ENCODE results near the gene PARVG.
A peak's percentile ranks its signal among the peaks of the same experiment; 100 is the strongest.

The PARVG gene

DNA sequence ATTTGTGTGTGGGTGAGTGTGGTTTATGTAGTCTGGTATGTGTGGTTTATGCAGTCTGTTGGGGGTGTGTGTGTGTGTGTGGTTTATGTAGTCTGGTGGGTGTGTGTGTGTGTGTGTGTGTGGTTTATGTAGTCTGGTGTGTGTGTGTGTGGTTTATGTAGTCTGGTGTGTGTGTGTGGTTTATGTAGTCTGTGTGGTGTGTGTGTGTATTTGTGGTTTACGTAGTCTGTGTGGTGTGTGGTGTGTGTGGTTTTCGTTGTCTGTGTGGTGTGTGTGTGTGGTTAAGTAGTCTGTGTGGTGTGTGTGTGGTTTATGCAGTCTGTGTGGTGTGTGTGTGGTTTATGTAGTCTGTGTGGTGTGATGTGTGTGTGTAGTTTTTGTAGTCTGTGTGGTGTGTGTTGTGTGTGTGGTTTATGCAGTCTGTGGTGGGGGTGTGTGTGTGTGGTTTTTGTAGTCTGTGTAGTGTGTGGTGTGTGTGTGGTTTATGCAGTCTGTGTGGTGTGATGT, 26.2 kb upstream of the PARVG start:
- no peak for DNase-seq (ENCODE audit: low spot score)

DNA sequence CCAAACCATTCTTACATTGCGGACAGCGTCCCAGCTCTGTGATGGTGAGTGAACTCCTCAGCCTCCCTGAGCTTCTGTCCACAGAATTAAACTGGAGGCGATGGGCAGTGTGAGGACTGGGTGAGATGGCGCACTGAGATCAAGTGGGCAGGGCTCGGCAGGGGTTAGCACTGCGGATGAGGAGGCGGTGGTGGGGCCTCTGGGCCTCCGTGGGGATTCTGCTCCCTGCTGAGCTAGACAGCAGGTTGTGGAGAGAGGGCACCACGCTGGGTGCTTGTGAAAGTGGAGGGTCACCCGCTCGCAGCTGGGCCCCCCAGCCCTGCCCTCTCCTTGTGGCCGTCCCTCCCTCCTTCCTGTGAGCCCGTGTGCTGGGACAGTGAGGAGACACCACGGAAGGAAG, 25.6 kb upstream of the PARVG start:
- DNase-seq (ENCODE audit: low spot score): no peak

DNA sequence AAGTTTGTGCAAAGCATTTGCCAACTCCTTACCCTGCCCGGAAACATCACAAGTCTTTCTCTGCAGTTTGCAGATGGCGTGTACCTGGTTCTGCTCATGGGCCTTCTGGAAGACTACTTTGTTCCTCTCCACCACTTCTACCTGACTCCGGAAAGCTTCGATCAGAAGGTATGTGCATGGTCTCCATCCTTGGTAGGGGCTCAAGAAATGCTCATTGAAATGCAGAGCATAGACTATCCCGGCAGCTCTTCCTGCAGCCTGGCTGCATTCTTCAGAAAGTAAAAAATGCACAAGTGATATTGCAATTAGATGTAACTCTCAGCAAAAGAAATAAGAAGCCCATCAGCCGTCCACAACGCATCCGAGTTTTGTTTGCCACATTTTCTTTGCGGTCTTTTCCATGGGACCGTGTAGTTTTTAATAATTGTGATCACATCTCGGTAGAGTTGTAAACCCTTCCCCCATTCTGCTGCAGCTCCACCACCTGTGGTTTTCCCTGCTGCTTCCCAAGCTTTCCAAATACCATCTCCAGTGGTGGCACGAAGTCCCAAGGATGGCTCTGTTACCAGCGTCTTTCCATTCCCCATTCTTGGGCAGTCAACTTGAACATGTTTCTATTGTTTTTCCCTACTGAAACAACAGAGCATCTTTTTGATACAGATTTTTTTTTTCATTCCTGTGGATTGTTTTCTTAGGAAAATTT, 22.7 kb upstream of the PARVG start:
- no peak for DNase-seq (ENCODE audit: low spot score)

DNA sequence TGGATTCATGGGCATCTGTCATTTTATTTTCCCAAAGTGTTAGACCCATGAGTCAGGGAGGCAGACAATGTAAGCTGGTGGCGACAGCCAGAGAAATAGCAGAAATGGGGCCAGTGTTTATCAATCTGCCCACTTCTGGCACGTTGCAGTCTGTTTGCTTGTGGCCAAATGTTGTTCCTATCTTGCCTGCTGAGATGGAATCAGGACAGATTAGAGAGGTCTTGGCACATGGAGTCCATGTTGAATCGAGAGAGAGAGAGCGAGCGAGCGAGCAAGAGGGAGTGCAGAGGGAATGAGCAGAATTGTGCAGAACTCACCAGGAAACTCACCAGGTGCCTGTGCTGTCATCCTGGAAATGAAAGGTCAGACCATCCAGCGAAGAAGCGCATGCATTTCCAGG, 21.9 kb upstream of the PARVG start:
- peak; percentile 40 for DNase-seq (ENCODE audit: low spot score)

DNA sequence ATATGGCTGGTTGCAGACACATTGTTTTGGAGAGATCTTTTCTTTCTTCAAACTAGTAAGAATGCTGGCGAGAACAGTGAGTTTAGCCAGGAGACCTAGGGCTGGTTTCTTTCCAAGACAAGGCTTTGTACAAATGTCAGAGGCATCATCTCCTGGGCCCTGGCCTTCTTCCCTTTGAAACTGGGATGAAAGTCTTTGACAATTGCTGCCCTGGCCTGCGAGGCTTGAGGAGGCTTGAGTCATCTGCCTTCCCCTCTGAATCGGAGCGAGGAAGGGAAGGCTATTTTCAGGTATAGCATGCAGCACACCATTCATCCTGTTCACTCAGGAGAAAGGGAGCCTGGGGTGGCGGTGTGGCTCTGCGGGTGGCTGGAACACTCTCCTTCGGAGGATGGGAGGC, 21.5 kb upstream of the PARVG start:
- no peak for DNase-seq (ENCODE audit: low spot score)

DNA sequence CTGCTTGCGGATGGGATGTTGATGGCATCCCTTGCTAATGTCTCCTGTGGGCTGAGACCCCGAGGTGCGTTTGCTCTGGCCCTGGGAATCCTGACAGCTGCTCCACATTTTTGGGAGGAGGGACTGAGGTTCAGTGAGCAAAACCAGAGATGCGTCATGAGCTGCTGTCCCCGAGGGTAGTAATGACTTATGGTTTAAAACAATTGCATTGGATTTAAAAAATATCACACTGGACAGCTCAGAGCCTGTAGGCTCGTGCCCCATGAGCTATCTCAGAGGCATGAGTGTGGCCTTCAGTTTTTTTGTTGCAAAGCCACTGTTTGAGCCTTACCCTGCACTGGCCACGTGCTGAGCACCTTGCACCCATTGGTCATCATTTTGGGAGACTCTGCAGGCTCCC, 20.9 kb upstream of the PARVG start:
- DNase-seq (ENCODE audit: low spot score): no peak

DNA sequence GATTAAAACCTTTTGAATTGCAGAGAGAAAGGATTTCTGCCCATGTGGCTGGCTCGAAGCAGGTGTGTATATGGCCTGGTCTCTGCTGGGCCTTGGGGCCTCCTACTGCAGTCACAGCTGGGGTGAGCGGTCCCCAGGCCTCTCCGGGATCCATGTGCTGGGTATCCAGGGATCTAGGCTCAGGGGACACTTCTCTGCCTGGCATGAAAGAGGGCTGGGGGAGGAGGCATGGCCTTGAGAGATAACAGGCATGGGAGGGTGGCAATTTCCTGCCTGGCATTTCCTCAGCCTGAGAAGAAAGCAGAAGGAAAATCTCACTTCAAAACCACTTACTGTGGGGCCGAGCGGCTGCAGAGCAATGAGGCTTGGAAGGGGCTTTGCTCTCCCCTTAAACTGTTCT, 20.3 kb upstream of the PARVG start:
- DNase-seq (ENCODE audit: low spot score): no peak

DNA sequence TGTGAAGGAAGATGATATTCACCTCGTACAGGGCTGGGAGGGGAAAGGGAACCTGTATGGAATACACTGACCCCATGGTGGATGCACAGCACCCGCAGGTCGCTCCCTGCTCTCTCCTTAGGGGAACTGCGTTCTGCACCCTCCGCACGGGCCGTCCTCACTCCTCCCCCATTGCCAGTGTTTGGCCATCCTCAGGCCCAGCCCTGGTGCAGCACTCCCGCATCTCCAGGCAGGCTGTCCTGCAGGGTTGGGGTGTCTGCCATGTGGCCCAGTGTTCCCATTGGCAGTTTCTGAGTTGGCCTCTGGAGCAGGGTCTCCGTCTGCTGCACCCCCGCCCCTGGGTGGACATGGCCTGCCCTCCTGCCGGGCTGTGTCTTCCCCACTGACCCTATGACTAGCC, 19.1 kb upstream of the PARVG start:
- DNase-seq (ENCODE audit: low spot score): no peak

DNA sequence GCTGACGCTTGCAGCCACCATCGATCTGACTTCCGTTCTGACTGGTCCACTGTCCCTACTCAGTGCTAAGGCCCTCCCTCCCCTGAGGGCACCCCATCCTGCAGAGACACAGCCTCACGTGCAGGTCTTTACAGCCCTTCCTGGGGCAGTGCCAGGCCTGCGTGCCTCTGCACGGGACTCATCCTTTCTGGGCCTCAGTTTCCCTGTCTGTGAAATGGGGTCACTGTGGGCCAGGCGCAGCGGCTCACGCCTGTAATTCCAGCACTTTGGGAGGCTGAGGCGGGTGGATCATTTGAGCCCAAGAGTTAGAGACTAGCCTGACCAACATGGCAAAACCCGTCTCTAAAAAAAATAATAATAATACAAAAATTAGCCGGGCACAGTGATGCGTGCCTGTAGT, 17.8 kb upstream of the PARVG start:
- no peak for DNase-seq (ENCODE audit: low spot score)

DNA sequence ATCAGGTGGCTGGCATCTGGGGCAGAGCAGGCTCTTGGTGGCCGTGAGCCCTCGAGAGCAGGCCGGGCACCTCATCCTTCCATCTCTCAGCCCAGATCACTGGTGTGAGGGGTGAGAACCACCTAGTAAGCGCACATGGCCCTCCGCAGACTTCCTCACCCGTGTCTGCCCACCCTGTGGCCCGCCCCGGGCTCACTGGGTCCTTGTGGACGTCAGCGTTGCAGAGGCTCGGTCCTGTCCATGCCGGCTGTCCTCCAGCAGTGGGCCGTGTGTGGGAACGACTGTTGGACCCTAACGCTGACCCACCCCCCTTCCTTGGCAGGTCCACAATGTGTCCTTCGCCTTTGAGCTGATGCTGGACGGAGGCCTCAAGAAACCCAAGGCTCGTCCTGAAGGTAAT, 17.2 kb upstream of the PARVG start:
- no peak for DNase-seq (ENCODE audit: low spot score)

DNA sequence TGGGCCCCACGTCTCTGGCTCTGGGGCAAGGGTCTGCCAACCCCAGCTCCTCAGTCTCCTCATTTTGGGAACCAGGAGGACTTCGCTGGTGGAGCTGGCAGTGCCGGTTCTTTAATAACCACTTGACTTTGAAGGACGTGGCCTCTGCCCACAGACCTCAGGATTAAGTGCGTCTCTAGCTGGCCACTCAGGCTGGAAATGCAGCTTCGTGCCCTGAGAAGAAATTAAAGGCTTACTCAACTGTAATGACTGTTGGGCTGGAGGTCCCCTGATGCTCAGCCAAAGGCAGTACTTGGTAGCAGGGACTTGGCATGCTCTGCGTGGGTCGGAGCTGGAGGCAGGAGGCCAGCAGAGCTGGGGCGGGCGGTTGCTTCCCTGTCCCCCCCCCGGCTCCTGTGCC, 16.7 kb upstream of the PARVG start:
- no peak for DNase-seq (ENCODE audit: low spot score)

DNA sequence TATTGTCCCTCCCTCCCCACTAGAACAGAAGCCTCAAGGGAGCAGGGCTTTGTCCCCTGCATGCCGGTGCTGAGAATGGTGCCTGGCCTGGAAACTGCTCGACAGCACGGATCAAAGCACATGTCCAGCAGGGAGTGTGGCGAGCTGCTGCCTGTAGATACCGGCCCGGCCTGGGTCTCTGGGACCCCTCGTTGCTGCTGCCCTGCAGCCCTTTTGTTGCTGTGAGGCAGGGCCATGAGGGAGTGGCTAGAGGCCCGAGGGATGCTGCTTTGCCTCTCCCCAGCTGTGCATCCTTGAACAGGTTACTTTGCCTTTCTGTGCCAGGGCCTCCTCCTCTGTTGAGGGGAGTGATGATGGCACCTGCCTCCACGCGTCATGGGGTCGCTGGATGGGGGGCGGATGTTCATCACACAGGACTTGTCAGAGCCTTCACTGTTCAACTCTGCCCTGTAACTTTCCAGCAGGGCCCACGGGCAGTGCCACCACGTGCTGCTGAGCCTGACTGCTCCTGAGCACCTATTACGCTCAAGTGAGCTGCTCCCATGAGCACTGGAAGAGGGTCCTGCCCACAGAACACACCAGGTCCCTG, 15.3 kb upstream of the PARVG start:
- DNase-seq (ENCODE audit: low spot score): no peak

DNA sequence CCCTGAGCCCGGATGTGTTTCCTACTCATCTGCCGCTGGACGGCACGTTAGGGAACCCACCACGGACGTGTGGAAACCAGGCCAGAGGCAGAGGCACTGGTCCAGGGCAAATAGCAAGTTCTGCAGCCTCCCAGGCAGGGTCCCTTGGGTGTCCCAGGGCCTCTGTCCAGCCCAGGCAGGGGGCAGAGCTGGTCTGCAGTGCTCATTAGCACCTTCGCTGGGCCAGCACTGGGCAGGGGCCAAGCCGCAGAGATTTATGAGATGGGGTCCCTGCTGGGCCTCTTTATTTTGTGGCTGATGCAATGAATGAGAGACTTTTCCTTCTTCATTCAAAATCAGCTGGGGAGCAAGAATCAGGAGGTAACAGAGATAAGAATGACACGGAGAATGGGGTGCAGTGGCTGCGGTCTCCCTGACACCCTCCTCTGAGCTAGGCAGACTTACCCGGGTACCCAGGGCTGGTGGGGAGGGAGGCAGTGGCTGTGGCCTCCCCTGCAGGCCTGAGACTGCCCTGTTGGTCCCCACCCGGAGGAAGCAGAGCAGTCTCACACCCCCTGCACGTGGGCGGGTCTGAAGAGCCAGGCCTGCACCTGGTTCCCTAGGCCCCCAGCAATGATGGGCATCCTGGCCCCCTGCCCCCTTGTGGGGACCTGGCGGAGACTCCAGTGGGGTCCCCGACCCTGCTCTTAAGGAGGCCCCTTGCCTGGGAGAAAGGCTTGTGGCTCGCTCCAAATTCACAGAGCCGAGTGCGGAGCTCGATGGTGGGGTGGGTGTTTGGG, 14.0 kb upstream of the PARVG start:
- DNase-seq (ENCODE audit: low spot score): no peak

DNA sequence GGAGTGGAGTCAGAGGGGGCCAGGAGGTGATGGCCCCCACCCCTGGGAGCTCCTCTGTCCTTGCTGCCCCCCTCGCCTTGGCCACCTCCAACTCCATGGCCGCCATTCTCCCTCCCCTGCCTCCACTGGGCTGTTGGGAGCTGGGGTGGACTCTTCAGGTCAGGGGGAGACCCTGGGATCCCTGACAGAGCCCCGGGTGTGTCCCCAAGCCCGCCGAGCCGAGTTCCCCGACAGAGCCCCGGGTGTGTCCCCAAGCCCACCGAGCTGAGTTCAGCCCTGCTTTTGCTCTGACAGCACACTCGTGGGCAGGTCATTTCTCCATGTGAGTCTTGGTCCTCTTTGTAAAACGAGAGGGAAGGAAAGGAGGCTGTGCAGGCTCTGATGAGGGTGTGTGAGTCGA, 13.2 kb upstream of the PARVG start:
- no peak for DNase-seq (ENCODE audit: low spot score)

DNA sequence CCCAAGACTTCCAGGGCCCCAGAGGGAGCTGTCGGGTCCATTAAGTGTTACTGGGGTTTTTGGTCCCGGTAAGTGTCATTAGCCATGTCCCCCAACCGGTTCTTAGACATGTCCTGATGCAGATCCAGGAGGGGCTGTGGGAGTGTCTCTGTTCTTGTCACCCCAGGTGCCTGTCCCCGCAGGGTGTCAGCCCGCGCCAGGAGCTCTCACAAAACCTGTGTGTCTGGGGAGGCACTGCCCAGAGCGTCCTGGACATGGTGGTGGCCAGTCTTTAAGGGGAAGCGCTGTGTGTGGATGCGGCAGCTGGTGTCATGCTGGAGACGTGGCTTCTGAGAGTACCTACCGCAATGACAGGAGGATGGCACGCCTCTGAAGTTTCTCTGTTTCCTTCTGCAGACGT, 12.5 kb upstream of the PARVG start:
- no peak for DNase-seq (ENCODE audit: low spot score)

DNA sequence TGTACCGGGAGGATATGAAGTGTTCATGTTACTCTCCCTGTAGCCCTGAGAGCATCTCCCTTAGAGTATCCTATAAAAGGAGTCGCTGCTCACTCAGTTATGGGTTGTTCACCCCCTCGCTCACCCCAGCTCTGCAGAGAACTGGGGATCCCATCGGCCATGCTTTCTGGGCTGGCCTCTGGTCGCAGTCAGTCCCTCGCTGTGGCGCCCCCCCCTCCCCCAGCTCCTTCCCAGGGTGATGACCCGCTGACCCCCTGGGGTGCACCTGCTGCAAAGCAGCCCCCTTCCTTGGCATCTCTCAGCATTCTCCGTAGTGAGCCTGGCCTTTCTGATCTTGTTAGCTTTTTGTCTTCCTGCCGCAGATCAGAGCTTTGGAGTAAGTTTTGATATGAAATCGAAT, 10.3 kb upstream of the PARVG start:
- no peak for DNase-seq (ENCODE audit: low spot score)

DNA sequence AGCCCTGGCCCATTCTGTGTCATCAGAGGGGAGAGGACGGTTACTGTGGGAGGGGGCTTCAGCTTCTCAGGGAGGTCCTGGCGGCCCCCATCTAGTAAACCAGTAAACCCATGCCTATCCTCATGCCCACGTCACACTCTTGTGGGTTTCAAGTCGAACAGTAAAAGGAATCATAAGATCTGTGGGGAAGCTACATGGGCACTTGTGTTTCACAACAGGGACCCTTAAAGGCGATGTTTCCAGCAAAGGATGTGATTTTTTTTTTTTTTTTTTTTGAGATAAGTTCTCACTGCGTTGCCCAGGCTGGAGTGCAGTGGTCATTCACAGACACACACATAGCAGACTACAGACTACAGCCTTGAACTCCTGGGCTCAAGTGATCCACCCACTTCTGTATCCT, 9.2 kb upstream of the PARVG start:
- DNase-seq (ENCODE audit: low spot score): no peak

DNA sequence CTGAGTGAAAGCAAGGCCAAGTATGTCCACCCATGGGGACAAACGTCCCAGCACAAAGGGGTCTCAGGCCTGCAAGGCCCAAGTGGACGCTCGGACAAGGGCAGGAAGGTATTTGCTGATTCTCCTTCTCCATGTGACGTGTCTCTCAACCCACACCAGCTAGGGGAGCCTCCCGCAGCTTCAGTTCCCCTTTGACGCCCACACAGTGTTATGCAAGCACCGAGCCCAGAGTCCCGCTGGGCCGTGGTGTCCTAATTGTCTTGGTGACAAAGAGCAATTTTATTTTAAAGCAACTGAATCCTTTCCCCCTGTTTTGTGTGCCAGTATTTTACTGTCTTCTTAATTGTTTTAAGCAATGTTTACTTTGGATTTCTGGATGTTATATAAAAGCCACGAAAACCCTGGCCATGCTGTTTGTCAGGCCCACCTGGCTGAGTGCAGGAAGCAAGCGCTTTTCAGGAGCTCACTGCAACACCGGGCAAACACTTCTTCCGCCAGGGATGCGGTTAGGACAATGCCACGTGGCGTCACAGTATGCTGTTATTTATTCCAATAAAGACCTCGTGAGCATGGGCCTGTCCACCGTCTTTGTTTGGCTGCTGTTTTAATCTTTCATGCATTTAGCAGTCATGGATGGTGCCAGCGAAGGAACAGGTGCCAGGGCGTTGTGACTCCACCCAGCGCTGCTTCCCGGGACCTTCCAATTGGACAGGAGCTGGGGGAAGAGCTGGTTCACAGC, 8.2 kb upstream of the PARVG start:
- peak; percentile 74 for DNase-seq (ENCODE audit: low spot score)

DNA sequence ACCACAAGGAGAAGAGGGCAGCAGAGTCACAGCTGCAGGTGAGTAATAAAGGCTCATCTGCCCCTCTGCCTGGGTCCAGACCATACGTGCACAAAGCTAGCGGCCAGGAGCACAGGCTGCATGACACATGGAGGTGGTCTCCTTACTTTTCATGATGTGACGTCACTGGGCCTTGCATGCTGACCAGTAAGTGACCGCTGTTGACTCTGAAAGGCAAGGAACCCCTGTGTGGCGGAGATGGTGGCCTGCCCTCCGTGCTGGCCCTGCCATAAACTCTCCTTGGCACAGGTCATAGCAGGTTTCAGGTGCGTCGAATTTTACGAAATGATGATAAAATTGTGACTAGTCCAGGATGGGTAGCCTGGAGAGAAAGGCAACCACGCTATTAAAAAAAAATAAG, 7.6 kb upstream of the PARVG start:
- DNase-seq (ENCODE audit: low spot score): no peak

DNA sequence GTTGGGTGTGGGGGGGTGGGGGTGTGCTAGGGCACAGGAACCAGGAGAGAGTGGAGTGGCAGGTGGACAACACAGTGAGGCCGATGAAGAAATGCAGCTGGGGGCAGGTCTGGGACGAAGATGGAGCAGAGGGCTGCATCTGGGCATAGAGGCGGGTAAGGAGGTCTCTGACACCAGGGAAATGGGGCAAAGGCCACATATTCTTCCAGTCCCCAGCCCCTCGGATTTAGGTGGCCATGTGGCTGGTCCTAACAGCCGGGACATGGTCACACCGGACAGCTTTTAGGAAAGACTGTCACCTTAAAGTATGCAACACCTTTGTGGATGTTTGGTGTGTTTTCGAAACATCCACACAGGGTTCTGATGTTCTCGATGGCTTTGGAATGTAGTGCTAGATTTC, 5.0 kb upstream of the PARVG start:
- DNase-seq (ENCODE audit: low spot score): no peak

DNA sequence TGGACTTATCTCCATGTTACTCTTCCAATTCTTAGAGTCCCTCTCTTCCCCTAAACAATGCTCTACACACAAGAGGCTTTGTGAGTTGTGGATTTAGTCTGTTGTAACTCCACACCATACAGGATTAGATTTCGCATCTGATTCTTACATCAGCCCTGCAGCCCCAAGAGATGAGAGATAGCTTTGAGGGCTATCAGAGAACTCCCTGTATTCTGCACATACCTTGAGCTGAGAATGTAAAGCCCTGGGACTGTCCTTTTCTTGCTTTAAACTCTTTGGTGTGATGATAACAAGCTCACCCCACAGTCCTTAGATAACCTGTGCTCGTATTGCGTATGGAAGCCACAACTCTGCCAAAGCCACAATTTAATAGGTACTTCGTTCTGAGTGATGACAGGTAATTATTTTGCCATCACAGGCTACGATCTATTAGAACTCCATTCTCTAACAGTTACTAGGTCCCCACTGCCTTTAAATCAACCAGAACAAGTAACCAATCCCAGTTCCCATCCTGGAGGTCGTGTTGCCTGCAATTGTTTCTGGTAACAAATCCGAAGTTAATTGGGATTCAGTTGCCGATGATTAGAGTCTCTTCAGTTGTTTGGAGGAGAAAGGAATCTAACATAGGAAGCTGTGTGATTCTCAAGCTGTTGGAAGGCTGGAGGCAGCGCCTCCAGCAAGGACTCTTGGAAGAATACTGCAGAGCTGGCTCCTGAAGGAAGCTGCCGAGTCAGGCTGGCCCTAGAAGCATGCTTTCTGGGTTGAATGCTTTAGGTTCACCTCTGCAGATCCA, 1.3 kb upstream of the PARVG start:
- DNase-seq (ENCODE audit: low spot score): no peak
